DMS114 treated with DMSO at 0.1 percent for 48 hours (cell line): Measurements from ENCODE around the gene ELP5.

Source experiments
- DNase-seq: peaks from one replicate; lab custom pipeline; 2025; ENCODE audit not compliant: unreplicated experiment; lab: John Stamatoyannopoulos, UW

Gene ELP5

DNA sequence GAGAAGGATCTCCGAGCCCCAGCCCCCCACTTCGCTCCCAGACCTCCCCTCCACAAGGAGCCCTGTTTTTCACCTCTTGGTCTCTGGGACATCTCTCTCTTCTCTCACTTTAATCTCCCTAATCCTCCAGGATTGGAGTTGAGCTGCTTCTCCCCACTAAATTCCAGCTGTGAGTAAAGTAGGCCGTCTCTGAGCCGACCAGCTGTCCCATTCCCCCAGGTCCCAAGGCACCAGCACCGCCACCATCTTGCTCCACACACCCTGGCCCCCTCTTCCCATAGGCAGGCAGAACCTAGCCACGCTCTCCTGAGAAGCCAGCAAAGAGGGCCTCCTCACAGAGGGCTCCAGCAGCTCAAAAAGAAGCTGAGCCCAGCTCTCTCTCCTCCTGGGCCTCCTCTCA, 33.3 kb upstream of the ELP5 start:
- DNase-seq: no peak

DNA sequence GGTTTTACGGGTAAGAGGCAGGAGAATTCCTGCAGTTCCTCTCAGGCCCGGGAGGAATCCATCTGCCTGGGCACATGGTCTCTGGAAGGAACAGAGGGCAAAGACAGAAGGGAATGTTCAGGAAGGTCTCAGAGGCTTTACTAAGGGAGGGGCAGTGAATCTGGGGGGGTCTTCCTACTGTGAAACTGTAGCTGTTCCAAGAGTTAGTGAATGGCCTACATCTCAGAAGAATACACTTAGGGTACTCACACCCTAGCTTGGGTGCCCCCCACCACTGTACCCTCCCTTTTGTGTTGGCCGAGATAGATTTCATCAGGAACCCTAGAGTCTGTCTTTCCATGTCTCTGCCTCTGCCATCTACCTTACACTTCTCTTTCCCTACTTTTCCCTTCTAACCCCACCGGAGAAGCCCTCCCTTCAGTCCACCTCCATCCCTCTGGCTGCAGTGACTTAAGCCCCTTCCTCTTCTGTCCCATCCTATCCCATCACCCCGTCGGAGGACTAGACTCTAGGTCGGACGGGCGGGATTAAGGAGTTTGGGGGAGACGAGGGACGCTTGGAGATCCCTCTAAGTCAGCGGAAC, 32.7 kb upstream of the ELP5 start:
- no peak for DNase-seq

DNA sequence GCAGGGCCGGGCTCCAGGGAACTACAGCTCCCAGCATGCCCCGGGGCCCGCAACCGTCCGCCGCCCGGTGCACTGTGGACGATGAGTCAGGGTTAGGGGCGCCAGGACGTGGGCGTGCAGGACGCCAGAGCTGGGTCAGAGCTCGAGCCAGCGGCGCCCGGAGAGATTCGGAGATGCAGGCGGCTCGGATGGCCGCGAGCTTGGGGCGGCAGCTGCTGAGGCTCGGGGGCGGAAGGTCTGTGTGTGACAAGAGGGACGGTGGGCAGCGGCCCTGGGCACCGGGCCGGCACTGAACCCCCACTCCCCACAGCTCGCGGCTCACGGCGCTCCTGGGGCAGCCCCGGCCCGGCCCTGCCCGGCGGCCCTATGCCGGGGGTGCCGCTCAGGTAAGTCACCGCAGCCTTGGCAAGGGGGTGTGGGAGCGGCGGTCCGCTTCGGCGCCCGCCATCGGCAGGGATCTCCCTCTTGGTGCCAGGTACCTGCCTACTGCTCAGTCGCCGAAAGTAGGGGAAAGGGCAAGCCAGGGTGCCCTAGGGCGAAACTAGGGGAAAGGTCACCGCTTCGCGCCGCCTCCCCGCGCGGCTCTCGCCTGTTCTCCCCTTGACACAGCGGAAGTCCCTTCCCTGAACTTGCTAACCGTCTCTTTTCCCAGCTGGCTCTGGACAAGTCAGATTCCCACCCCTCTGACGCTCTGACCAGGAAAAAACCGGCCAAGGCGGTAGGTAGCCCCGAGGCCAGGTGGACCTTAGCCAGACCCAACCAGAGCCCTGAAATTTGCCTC, 32.0 kb upstream of the ELP5 start, which contains the start of the genes ACADVL and DLG4:
ACADVL (plus strand) TSS at position 127 of the 781 bp plus-strand sequence; CDS start at position 174, 47 bp downstream.
DLG4 (minus strand) TSS at position 25 of the 781 bp plus-strand sequence.
- DNase-seq: peak; percentile 55

DNA sequence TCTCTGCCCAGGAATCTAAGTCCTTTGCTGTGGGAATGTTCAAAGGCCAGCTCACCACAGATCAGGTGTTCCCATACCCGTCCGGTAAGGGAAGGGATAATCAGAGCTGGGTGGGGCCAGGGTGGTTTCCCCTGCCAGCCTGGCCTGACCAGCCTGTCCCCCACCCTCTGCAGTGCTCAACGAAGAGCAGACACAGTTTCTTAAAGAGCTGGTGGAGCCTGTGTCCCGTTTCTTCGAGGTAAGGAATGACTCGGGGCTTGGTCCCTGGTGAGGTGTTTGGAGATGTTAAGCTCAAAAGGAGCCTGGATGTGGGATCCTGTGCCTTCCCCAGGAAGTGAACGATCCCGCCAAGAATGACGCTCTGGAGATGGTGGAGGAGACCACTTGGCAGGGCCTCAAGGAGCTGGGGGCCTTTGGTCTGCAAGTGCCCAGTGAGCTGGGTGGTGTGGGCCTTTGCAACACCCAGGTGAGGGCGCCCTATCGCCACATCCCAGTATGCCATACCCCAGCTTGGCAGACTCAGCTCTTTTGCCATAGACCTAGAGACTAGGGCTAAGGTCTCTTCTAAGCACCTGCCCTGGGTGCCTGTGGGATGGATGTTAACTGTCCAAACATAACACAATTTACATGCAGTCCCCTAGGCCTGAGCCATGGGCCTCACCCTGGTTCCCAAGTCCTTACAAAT, 31.3 kb upstream of the ELP5 start:
- peak; percentile 44 for DNase-seq

DNA sequence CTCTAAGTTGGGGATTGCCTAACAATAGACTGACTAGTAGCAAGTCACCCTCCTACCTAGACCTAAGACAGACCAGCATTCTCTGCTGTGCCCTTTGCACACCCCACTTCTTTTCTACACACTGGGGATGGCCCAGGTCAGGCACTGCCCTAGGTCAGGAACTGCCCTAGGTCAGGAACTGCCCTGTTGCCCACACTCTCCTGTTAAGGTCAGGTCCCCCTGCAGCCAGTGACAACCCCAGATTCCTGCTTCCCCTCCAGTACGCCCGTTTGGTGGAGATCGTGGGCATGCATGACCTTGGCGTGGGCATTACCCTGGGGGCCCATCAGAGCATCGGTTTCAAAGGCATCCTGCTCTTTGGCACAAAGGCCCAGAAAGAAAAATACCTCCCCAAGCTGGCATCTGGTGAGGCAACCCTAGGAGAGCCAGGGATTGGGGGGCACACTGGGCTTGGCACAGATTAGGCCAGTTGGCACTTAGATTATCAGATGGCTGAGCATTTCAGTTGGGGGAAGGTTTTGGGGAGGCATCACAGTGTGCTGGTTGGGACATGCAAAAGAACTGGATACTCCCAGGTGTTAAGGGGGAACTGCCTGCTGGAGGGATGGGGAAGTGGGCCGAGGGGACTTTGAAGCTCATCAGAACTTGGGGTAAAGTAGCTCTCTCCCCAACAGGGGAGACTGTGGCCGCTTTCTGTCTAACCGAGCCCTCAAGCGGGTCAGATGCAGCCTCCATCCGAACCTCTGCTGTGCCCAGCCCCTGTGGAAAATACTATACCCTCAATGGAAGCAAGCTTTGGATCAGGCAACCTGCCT, 30.5 kb upstream of the ELP5 start:
- DNase-seq: no peak

DNA sequence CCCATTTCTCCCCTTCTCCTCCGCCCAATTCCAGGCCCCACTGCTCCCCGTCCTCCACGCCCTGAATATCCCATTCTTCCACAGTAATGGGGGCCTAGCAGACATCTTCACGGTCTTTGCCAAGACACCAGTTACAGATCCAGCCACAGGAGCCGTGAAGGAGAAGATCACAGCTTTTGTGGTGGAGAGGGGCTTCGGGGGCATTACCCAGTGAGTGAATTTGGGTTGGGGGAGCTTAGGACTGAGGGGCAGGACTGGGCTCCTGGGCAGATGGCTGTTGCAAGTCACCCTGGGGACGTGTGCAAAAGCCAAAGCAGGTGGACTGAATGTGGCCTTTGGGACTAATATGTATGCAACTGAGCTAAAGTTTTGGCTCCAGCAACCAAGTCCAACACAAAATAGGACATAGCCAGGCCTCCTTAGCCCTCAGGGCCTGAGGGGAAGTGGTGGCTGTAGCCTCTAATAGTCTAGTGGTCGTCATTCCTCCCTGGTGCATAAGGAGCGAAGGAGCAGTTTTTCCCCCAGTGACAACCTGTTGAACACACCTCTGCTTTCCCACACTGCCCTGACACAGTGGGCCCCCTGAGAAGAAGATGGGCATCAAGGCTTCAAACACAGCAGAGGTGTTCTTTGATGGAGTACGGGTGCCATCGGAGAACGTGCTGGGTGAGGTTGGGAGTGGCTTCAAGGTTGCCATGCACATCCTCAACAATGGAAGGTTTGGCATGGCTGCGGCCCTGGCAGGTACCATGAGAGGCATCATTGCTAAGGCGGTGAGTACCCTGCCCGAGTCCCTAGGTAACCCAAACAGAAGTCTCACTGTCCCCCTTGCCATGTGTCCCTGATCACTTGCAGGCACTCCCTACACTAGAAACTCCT, 29.7 kb upstream of the ELP5 start:
- DNase-seq: no peak

DNA sequence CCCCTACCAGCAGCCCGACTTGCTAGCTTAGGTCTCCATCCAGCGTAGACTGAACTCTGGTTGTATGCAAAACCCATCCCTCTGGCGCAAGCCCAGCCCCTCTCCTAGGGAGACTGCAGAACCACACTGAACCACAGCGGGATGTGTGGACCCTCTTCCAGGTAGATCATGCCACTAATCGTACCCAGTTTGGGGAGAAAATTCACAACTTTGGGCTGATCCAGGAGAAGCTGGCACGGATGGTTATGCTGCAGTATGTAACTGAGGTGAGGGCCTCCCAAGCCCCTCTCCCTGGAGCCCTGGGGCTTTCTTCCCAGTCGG, 29.1 kb upstream of the ELP5 start:
- no peak for DNase-seq

DNA sequence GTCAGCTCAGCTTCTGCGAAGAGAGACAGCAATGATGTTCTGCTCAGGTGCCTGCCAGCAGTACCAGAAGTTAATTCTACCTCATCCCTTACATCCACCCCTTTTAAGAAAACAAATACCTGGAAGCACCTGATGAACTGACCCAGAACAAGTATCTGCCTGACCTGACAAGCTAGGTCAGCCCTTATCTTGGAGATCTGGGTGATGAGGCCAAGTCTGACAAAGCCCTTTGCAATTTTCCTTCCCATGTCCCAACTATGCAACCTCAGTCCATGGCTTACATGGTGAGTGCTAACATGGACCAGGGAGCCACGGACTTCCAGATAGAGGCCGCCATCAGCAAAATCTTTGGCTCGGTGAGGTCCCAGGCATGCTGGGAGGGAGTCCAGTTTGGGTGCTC, 28.6 kb upstream of the ELP5 start:
- DNase-seq: no peak

DNA sequence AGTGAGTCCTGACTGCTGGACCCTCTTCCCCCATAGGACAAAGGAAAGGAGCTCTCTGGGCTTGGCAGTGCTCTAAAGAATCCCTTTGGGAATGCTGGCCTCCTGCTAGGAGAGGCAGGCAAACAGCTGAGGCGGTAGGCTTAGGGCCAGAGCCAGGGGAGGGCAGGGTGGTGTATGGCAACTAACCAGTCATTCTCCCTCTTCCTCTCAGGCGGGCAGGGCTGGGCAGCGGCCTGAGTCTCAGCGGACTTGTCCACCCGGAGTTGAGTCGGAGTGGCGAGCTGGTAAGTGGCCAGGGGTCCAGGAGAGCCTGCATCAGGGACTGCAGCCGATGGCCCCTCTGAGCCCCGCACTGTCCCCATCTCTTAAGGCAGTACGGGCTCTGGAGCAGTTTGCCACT, 27.9 kb upstream of the ELP5 start:
- DNase-seq: no peak

DNA sequence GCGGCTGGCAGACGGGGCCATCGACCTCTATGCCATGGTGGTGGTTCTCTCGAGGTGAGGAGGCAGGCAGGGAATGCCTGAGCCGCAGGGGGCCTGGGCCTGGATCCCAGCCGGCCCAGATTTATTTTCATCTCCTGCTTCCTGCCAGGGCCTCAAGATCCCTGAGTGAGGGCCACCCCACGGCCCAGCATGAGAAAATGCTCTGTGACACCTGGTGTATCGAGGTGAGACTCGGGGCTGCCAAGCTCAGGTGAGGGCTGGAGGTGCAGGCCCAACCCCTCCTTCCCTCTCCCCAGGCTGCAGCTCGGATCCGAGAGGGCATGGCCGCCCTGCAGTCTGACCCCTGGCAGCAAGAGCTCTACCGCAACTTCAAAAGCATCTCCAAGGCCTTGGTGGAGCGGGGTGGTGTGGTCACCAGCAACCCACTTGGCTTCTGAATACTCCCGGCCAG, 27.3 kb upstream of the ELP5 start:
- no peak for DNase-seq

DNA sequence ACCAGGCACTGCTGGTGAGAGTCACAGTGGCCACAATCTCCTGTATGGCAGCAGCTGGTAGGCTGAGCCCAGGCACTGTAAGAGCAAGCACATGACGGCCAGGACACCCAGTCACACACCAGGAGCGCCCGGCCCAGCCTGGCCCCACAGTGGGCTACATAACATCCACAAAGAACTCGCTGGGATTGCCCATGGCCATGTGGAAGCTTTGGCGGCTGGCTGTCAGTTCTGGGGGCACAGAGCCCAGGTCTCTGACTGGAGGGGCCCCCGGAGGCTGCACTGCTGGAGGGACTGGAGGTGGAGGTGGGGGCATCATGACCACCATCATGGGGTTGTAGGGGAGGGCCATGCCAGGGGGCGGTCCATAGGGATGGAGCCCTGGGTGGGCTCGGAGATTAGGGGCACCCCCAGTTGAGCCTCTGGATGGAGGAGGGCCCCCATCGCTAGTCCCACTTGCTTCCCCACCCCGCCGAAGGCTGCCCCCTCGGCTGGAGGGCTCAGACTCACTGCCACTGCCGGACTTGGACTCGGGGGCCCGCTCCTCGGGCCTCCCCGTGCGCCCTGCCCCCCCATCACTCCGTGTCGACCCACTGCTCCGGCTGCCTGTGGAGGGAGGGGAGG, 26.2 kb upstream of the ELP5 start:
- no peak for DNase-seq

DNA sequence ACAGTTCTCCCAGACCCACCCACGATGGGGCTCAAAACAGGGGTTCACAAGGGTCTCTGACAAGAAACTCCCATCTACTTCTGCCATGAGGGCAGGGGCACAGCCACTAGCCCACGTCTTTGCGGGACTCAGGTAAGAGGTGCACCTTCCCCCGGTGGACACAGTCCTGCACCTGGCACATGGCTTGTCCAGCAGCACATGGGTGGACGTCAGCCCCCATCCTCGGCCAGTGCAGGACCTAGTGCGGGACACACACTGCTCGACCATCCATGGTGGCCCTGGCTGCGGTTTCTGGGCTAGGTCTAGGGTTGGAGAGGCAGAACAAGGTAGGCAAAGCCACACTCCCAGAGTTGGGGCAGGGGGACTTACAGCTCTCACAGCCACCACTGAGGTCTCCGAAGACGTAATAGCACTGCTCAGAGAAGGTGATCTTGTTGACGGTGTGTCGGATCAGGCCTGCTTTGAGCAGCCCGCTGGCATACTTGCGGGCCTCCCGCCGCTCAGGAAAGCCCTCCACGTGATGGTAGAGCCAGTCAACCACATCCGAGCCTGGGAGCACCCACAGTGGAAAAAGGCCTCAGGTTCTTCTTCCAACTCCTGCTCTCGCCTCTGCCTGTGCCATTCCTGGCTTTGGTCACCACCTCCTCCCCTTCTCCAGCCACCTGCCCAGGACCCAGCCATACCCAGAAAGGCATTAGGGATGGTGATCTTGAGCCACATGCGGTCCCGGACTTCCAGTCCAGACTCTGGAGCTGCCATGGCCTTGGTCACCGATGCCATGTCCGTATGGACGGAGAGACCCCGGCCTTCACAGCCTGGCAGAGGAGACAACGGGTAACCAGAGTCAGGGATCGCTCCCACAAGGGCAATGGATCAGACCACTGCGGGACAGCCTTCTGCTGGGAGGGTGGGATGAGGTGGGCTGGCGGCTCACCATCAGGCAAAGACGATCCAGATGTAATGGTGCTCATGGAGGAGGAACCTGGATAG, 25.0 kb upstream of the ELP5 start:
- DNase-seq: no peak

DNA sequence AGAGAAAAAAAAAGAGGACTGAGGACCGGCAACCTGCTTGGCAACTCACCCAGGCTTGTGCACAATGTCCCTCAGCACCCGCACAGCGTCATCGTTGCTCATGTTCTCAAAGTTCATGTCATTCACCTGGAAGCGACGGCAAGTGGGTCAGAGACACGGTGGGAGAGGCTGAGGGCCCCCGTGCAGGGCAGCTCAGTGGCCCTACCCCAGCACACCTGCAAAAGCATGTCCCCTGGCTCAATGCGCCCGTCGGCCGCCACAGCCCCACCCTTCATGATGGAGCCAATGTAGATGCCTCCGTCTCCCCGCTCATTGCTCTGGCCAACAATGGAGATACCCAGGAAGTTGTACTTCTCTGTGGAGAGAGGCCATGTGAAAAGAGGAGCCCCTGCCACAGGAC, 23.1 kb upstream of the ELP5 start:
- no peak for DNase-seq

DNA sequence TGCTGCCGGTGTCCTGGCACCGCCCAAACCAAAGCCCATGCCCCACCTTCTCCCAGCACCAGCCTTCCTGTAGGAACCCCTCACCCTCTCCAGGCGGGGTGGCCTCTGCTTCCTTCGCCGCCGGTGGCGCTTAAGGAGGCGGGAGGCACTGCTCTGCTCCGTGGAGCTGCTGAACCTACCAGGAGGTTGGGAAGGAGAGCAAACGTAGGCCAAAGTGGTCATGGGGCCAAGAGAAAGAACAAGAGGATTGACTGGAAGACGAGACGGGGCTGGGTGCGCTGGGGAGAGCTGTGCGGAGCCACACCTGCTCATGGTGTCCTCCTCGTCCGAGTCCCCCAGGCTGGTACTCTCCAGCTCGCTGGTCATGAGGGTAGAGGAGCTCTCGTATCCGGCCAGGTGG, 22.5 kb upstream of the ELP5 start:
- no peak for DNase-seq

DNA sequence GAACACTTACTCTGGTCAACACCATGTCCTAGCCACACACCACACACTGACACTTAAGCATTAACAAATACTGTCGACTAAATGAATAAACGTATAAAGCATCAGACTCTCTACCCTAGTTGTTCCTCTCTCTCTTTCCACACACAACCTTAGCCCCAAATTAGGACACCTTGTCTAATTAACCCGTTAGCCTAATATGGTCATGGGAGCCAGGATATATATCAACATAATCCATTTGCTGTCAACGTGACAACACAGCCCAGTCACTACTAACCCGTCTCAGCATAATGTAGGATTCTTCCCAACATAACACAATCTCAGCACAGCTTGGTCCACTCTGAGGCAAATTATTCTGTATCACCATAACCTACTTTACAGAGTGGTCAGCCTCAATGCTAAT, 19.9 kb upstream of the ELP5 start:
- DNase-seq: no peak

DNA sequence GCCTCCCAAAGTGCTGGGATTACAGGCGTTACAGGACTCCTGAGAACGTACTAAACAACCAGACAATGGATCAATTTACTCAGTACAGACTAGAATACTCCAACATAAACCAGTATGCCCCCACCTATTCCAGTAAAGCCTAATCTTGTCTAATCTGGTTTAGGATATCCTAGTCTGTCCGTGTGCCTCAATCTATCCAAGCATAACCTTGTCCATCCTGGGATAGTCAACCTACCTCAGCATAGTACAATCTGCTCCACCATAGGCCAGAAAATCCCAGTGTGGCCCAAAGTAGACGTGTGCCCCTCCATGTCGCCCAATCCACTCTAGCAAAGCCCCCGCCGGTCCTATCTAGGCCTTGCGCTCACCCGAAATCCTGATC, 18.3 kb upstream of the ELP5 start:
- no peak for DNase-seq

DNA sequence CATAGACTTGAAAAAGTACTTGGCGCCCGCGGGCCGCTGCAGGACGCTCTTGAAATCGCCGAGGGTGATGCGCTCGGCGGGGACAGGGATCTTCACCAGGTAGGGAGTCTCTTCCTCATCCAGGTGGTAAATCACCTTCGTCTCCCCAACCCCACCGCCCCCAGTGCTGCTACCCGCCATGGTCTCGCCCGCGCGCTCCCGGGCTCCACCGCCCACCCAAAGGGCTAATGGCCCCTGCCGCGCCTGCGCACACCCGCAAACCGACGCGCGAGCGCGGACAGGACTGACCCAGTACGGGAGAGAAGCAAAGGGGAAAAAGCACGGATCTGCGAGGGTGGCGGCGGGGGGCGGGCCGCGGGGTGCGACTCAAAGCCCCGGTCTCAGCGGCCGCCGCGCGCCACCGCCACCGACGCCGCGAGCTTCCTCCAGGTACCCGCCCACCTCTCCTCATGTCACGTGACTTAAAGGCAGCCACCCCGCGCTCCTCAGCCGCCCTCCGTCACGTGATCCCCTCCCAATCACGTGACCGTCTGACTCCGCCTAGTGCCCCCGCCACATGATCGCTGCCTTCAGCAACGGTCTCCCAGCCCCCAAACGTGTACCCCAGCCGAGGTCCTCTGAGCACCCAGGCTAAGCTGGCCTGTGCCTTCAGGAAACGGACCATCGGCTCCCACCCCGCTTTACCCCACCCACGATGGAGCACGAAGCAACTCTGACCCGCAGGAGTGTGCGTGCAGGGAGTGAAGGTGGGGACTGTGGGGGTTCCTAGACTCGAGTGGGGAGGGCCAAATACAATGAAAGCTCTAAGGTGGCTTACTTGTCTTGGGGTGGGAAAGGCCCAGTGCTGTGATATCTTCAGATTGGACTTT, 17.7 kb upstream of the ELP5 start, which contains the start of gene DVL2:
DVL2 (minus strand) TSS at position 435 of the 869 bp plus-strand sequence; CDS start at position 180, 255 bp downstream.
- peak; percentile 93 for DNase-seq
